ENCODE results near the gene STAU1.
"Not testable (repeated sequence)": the region's sequence is repeated elsewhere in the genome, so short reads cannot be mapped to it uniquely, and the experiment has no call there.

Gene STAU1

DNA sequence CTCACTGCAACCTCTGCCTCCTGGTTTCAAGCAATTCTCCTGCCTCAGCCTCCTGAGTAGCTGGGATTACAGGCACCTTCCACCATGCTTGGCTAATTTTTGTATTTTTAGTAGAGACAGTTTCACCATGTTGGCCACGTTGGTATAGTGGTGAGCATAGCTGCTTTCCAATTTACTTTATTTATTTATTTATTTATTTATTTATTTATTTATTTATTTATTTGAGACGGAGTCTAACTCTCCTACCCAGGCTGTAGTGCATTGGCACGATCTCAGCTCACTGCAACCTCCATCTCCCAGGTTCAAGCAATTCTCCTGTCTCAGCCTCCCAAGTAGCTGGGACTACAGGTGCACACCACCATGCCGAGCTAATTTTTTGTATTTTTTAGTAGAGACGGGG lies 87.8 kb downstream of the STAU1 start:
- peaks cover 17% of the 10 kb centered on the region for H3K36me3 ChIP-seq (ENCODE audit: insufficient read depth, low read length)
- not testable (repeated sequence) for H3K27me3 ChIP-seq (ENCODE audit: insufficient read depth, low read length); H2AFZ ChIP-seq (ENCODE audit: low read length, unreplicated experiment); H3K79me2 ChIP-seq (ENCODE audit: control insufficient read depth, insufficient read depth, low read length, unreplicated experiment); H3K4me1 ChIP-seq (ENCODE audit: control insufficient read depth, insufficient read depth, low read length, unreplicated experiment); H3K4me3 ChIP-seq (ENCODE audit: low read depth, low read length); H3K27ac ChIP-seq (ENCODE audit: low read depth, low read length)

DNA sequence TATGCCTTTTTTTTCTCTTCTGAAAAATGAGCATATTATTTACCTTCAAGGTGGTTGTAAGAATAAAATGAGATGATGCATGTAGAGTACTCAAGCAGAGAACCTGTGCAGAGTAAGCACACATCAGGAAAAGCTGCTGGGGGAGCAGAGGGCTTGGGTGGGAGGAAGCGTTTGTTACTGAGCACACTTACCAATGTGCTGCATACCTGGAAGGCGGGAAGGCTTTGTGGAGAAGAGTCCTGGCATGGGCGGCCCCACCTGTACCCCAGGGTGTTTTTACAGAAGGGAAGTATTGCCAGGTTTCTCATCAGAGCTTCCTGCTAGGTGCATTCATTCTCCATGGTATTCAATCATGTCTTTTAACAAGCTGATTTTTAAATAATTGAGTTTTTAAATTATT lies 89.1 kb downstream of the STAU1 start:
- no peak overlapping the region for H3K4me3 ChIP-seq (ENCODE audit: low read depth, low read length)
- no peak overlapping the region for H2AFZ ChIP-seq (ENCODE audit: low read length, unreplicated experiment)
- no peaks in the 10 kb centered on the region for H3K4me1 ChIP-seq (ENCODE audit: control insufficient read depth, insufficient read depth, low read length, unreplicated experiment)
- no peak overlapping the region for H3K27ac ChIP-seq (ENCODE audit: low read depth, low read length)
- H3K79me2 ChIP-seq (ENCODE audit: control insufficient read depth, insufficient read depth, low read length, unreplicated experiment): peaks cover 5% of the 10 kb centered on the region
- no peaks in the 10 kb centered on the region for H3K27me3 ChIP-seq (ENCODE audit: insufficient read depth, low read length)
- H3K36me3 ChIP-seq (ENCODE audit: insufficient read depth, low read length): peaks cover 26% of the 10 kb centered on the region

DNA sequence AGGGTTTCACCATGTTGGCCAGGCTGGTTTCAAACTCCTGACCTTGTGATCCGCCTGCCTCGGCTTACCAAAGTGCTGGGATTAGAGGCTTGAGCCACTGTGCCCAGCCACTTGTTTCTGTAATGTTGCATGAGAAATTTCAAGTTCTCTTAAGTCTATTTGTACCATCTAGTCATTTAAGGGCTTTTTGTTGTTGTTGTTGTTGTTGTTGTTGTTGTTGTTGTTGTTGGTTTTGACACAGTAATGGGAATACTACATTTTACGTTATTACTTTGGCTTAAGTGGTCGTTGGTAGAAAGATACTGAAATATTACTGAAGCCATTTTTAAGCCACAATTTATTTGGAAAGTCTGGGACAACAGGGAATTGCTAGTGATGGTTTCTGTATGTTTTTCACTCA lies 90.0 kb downstream of the STAU1 start:
- Histone ChIP-seq H3K27me3 (ENCODE audit: insufficient read depth, low read length) (no peaks in the 10 kb centered on the region), H3K4me3 (ENCODE audit: low read depth, low read length) (no peak overlapping the region), H2AFZ (ENCODE audit: low read length, unreplicated experiment) (no peak overlapping the region), H3K27ac (ENCODE audit: low read depth, low read length) (no peak overlapping the region), H3K4me1 (ENCODE audit: control insufficient read depth, insufficient read depth, low read length, unreplicated experiment) (no peaks in the 10 kb centered on the region), H3K36me3 (ENCODE audit: insufficient read depth, low read length) (peaks cover 26% of the 10 kb centered on the region), H3K79me2 (ENCODE audit: control insufficient read depth, insufficient read depth, low read length, unreplicated experiment) (peaks cover 5% of the 10 kb centered on the region)

DNA sequence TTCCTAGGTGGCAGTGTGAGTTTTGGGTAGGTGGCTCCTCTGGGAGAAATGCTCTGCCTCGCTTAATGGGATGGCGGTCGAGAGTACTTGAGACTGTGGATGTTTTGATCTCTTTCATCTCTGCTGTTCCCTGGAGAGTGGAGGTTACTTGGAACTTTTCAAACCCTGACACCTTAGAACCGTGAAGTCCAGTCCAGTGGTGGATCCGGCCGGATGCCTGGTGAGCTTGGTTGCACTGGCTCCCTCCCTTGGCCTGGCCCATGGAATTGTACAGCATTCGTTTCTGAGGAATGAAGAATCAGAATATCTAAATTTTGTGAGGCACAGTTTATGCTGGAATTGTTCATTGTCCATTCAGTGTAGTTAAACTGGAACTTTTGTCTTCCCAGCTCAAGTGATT lies 91.0 kb downstream of the STAU1 start:
- Histone ChIP-seq H3K4me3 (ENCODE audit: low read depth, low read length) (no peak overlapping the region), H3K79me2 (ENCODE audit: control insufficient read depth, insufficient read depth, low read length, unreplicated experiment) (peaks cover 5% of the 10 kb centered on the region), H3K27me3 (ENCODE audit: insufficient read depth, low read length) (no peaks in the 10 kb centered on the region), H3K27ac (ENCODE audit: low read depth, low read length) (no peak overlapping the region), H3K36me3 (ENCODE audit: insufficient read depth, low read length) (peaks cover 22% of the 10 kb centered on the region), H2AFZ (ENCODE audit: low read length, unreplicated experiment) (no peak overlapping the region), H3K4me1 (ENCODE audit: control insufficient read depth, insufficient read depth, low read length, unreplicated experiment) (no peaks in the 10 kb centered on the region)

DNA sequence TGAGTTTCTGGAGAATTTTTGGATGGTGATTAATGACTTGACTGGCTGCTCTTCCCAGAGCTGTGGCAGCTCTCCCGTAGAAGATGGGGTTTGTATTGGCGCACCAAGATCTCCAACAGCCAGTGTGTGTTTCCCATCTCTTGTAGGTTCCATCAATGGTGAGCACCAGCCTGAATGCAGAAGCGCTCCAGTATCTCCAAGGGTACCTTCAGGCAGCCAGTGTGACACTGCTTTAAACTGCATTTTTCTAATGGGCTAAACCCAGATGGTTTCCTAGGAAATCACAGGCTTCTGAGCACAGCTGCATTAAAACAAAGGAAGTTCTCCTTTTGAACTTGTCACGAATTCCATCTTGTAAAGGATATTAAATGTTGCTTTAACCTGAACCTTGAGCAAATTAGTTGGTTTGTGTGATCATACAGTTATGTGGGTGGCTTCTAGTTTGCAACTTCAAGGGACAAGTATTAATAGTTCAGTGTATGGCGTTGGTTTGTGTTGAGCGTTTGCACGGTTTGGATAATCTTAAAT lies 91.9 kb downstream of the STAU1 start:
- no peaks in the 10 kb centered on the region for H3K4me1 ChIP-seq (ENCODE audit: control insufficient read depth, insufficient read depth, low read length, unreplicated experiment)
- H3K27me3 ChIP-seq (ENCODE audit: insufficient read depth, low read length): no peaks in the 10 kb centered on the region
- H2AFZ ChIP-seq (ENCODE audit: low read length, unreplicated experiment): no peak overlapping the region
- H3K4me3 ChIP-seq (ENCODE audit: low read depth, low read length): no peak overlapping the region
- no peak overlapping the region for H3K27ac ChIP-seq (ENCODE audit: low read depth, low read length)
- H3K36me3 ChIP-seq (ENCODE audit: insufficient read depth, low read length): peaks cover 27% of the 10 kb centered on the region
- peaks cover 5% of the 10 kb centered on the region for H3K79me2 ChIP-seq (ENCODE audit: control insufficient read depth, insufficient read depth, low read length, unreplicated experiment)

DNA sequence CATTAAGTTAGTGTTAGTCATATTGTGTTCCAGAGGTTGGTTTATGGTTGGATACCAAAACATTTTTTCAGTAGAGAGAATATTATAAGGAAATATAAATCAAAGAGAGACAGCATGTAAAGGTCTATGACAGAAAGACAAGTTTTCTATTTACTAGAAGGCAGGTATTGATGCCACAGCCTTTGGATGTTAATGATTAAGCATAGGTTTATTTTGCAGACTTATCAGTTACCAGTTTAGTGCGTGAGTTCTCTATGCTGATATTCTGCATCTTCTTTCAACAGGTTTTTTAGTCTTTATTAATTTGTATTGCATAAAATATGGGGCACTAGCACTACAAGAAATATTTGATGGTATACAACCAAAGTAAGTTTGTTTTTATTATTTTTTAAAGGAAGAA lies 96.4 kb downstream of the STAU1 start:
- no peak overlapping the region for H3K4me3 ChIP-seq (ENCODE audit: low read depth, low read length)
- no peaks in the 10 kb centered on the region for H3K4me1 ChIP-seq (ENCODE audit: control insufficient read depth, insufficient read depth, low read length, unreplicated experiment)
- no peak overlapping the region for H2AFZ ChIP-seq (ENCODE audit: low read length, unreplicated experiment)
- H3K36me3 ChIP-seq (ENCODE audit: insufficient read depth, low read length): peaks cover 51% of the 10 kb centered on the region
- H3K79me2 ChIP-seq (ENCODE audit: control insufficient read depth, insufficient read depth, low read length, unreplicated experiment): no peaks in the 10 kb centered on the region
- no peaks in the 10 kb centered on the region for H3K27me3 ChIP-seq (ENCODE audit: insufficient read depth, low read length)
- no peak overlapping the region for H3K27ac ChIP-seq (ENCODE audit: low read depth, low read length)

DNA sequence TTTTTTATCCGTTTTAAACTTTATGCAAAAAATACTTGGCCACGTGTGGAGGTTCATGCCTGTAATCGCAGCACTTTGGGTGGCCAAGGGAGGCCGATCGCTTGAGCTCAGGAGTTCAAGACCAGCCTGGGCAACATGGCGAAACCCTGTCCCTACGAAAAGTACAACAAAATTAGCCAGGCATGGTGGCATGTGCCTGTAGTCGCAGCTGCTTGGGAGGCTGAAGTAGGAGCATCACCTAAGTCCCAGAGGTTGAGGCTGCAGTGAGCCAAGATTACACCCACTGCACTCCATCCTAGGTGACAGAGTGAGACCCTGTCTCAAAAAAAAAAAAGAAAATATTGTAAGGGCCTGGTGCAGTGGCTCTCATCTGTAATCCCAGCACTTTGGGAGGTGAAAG lies 97.0 kb downstream of the STAU1 start:
- H3K36me3 ChIP-seq (ENCODE audit: insufficient read depth, low read length): peaks cover 51% of the 10 kb centered on the region

DNA sequence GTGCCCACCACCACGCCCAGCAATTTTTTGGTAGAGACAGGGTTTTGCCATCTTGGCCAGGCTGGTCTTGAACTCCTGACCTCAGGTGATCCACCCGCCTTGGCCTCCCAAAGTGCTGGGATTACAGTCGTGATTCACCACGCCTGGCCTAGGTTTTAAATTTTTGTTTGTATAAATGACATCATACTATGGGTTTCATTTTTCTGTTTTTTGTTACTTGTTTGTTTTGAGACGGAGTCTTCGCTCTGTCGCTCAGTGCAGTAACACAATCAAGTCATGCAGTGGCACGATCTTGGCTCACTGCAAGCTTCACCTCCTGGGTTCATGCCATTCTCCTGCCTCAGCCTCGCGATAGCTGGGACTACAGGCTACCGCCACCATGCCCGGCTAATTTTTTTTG lies 105.8 kb downstream of the STAU1 start:
- peaks cover 28% of the 10 kb centered on the region for H3K36me3 ChIP-seq (ENCODE audit: insufficient read depth, low read length)
- not testable (repeated sequence) for H3K27ac ChIP-seq (ENCODE audit: low read depth, low read length); H3K79me2 ChIP-seq (ENCODE audit: control insufficient read depth, insufficient read depth, low read length, unreplicated experiment); H3K27me3 ChIP-seq (ENCODE audit: insufficient read depth, low read length); H3K4me3 ChIP-seq (ENCODE audit: low read depth, low read length); H3K4me1 ChIP-seq (ENCODE audit: control insufficient read depth, insufficient read depth, low read length, unreplicated experiment); H2AFZ ChIP-seq (ENCODE audit: low read length, unreplicated experiment)

More for the DNA sequence above, 97.0 kb downstream of the STAU1 start:
- Histone ChIP-seq H3K4me3 (ENCODE audit: low read depth, low read length) (no peak overlapping the region), H3K27ac (ENCODE audit: low read depth, low read length) (no peak overlapping the region), H3K4me1 (ENCODE audit: control insufficient read depth, insufficient read depth, low read length, unreplicated experiment) (no peaks in the 10 kb centered on the region), H2AFZ (ENCODE audit: low read length, unreplicated experiment) (no peak overlapping the region), H3K79me2 (ENCODE audit: control insufficient read depth, insufficient read depth, low read length, unreplicated experiment) (no peaks in the 10 kb centered on the region), H3K27me3 (ENCODE audit: insufficient read depth, low read length) (no peaks in the 10 kb centered on the region)

DNA sequence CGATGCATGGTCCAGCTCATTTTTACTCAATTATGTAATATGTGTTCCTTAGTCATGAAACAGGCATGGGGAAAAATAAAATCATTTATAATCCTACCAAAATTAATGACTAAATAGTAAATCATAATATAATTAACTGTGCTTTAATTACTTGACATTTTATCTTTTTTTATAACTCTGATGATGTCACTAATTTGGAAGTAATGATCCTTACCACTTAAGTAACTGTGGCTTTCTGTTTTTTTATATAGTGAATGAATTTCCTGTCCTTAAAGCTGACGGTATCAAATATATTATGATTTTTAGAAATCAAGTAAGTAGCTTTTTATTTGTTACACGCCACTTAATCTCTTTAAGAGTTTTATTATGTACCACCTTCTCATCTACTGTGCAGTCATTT lies 109.8 kb downstream of the STAU1 start:
- Histone ChIP-seq H3K27me3 (ENCODE audit: insufficient read depth, low read length) (no peaks in the 10 kb centered on the region), H2AFZ (ENCODE audit: low read length, unreplicated experiment) (no peak overlapping the region), H3K27ac (ENCODE audit: low read depth, low read length) (no peak overlapping the region), H3K36me3 (ENCODE audit: insufficient read depth, low read length) (peaks cover 36% of the 10 kb centered on the region), H3K4me3 (ENCODE audit: low read depth, low read length) (no peak overlapping the region), H3K4me1 (ENCODE audit: control insufficient read depth, insufficient read depth, low read length, unreplicated experiment) (no peaks in the 10 kb centered on the region), H3K79me2 (ENCODE audit: control insufficient read depth, insufficient read depth, low read length, unreplicated experiment) (peaks cover 7% of the 10 kb centered on the region)

DNA sequence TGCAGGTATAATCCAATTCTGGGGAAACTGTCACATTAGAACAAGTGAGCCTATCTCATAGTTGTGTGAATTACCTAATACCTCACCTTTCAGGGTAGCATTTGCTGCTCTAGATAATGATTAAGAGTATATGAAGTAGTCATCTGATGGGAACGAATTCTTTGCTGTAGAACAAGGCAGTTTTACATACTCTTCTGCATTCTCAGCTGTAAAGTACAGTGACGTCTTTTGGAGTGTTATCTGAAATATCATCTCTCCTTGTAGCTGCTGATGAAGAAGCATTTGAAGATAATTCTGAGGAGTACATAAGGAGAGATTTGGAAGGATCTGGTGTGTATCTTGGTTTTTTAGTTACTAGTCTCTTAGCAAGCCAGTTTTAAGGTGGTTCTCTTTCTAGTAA lies 113.6 kb downstream of the STAU1 start:
- no peak overlapping the region for H3K27ac ChIP-seq (ENCODE audit: low read depth, low read length)

More for the DNA sequence above, 113.6 kb downstream of the STAU1 start:
- Histone ChIP-seq H3K36me3 (ENCODE audit: insufficient read depth, low read length) (peaks cover 37% of the 10 kb centered on the region), H3K4me1 (ENCODE audit: control insufficient read depth, insufficient read depth, low read length, unreplicated experiment) (no peaks in the 10 kb centered on the region), H3K4me3 (ENCODE audit: low read depth, low read length) (no peak overlapping the region), H2AFZ (ENCODE audit: low read length, unreplicated experiment) (no peak overlapping the region), H3K79me2 (ENCODE audit: control insufficient read depth, insufficient read depth, low read length, unreplicated experiment) (peaks cover 15% of the 10 kb centered on the region), H3K27me3 (ENCODE audit: insufficient read depth, low read length) (no peaks in the 10 kb centered on the region)

Data from ACC112 (cell line).